C1 segment of cervical spinal cord (tissue), 14 donors: Measurements from ENCODE around the gene HSPA4.
"Not testable (repeated sequence)": the region's sequence is repeated elsewhere in the genome, so short reads cannot be mapped to it uniquely, and the experiment has no call there.

ENCODE experiments used
- DNase-seq, 14 donors: peaks; one replicate each; lab custom pipeline; 2025; lab: John Stamatoyannopoulos, UW

Gene HSPA4

DNA sequence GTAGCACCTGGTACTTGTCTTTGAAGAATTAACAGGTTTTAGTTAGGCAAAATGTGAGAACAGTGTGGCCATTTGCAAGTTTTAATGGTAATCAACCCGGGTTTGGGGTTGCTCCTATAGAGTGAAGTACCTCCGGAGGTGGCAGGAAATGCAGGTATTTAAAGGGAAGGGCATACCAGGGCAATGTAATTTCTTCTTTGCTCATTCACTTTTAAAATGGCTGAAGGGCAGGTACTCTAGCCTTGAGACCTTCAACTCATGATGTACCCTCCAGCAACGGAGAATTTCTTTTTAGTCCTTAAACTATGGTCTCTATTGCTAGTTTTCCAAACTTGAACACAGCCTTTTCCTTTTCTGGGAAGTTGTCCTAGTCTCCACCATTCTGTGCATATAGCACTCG lies 1.3 kb upstream of the HSPA4 start:
- no peak for DNase-seq

DNA sequence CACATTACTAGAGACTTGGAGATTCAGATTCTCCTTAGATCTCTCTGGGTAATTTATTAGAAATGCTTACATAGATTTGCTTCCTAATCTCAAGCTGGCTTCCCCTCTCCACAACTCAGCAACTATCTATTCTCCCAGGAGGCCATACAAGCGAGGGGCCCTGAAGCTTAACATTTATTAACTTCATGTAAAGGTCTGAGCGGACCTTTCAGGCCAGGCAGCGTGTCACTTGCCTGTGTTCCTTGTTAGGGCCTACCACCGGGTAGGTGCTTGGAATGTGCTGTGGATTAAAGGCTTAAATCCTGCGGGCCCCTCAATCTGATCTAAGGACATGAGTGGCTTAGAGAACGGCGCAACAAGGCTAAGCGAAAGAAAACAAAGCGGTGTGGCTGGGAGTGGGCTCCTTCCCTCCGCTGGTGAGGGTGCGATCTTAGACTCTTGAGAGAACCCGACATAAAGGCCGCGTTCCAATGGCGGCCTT lies 712 bp upstream of the HSPA4 start:
- peak in 1 of 14 donors; percentile 41 for DNase-seq

DNA sequence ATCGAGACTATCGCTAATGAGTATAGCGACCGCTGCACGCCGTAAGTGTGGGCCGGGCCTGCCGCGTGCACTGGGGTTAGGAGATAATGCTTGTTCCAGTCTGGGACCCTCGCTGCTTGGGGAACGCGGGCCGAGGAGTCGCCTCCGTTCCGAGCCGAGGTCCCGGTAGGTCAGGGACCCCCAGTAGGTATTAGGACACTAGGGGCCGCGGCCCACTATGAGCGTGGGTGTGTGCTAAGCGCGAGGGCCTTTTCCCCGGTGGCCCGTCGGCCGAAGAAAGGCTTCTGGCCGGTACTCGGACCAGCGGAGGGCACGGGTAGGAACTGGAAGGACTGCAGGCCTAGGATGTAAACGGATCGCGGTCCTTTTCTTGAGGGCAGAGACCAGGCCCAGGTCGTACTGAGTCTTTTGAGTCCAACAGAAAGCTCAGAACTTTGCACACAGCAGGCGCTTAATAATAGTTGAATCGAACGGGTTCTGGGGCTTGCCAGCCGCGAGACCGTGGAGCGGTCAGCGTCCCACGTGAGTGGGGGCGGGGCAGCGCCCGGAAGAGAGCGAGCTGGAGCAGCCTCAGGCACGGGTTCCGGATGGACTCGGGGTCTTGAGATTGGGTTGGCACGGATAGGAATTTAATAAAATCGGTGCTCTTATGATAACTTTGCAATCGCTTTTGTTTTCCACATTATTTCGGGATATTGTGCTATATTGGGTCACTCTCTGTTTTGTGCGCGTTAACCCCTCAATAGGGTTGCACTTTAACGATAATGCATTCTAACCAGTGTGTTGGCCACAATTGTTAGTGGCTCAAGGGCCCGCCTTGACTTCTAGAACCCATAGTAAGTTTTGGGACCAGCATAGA lies 733 bp downstream of the HSPA4 start:
- peak in 10 of 14 donors; percentile 29 to 80 (median 48) for DNase-seq

DNA sequence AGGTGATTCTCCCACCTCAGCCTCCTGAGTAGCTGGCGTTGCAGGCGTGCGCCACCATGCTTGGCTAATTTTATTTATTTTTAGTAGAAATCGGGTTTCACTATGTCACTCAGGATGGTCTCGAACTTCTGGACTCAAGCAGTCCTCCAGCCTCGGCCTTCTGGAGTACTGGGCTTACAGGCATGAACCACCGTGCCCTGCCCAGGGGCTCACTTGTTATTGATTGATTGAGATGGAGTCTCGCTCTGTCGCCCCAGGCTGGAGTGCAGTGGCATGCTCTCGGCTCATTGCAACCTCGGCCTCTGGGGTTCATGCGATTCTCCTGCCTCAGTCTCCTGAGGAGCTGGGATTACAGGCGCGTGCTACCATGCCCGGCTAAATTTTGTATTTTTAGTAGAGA lies 1.6 kb downstream of the HSPA4 start:
- DNase-seq = no peak

DNA sequence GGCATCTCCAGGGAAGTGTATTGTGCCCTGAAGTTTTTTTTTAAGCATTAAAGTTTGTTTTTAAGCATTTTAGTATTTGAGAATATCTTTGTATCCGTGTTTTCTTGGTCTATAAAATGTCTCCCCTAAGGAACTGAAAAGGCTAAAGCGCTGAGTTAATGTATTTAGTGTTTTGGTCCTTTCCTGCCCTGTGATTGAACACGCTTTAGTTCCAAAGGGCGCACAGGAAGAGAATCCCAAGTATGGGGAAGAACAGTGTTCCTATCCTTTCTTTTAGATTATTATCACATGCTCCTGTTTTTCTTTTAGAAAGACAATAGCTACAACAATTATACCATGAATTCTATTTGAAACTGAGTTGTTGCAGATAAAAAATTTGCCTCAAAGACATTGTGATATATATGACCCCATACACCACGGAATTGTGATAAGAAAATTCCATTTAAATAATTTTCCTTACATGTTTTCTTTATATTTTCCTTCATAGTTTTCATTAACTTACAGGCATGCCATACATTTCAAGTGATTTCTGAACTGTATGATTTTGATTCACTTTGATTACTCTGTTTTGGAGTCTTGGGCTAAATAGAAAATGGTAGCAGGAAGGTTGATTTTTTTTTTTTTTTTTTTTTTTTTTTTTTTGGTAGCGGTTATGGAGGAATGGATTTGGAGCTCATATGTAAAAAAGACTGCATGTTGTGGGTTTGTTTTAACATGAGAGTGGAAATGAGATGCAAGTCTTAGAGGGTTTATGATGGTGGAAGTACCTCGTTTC lies 3.1 kb downstream of the HSPA4 start:
- DNase-seq = no peak

DNA sequence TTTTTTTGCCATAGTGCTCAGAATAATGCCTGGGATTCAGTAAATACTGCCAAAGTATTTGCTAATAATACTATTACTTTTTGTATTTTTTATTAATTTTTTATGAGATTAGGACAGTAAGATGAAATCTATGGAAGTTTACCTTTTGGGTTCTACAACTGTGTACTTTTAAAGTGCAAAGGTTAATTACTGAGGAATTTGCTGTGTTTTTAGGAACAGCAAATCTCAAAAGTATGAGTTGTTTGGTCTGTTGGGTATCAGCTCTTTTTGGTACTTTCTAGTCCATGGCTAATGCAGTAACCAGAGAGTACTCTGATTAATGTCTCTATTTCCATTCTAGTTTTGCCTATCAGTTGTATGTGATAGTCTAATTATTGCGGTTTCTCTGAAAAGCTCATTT lies 5.1 kb downstream of the HSPA4 start:
- DNase-seq = no peak

DNA sequence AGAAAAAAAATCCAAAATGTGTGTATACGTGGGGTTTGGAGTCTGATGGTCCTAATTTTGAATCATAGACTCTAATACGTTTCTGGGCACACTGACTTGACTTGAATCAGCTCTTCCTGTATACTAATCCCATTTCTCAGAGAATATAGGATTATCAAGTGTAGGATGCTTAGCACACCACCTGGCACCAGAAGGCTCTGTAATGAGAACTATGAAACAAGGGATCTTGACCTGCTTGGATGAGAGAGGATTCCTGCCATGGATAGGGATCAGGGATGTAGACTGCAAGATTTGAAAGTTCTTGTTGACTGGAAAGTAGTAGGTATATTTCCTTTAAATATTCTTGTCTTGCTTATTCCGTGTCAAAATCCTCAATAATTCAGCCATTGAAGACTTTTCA lies 7.8 kb downstream of the HSPA4 start:
- no peak for DNase-seq

DNA sequence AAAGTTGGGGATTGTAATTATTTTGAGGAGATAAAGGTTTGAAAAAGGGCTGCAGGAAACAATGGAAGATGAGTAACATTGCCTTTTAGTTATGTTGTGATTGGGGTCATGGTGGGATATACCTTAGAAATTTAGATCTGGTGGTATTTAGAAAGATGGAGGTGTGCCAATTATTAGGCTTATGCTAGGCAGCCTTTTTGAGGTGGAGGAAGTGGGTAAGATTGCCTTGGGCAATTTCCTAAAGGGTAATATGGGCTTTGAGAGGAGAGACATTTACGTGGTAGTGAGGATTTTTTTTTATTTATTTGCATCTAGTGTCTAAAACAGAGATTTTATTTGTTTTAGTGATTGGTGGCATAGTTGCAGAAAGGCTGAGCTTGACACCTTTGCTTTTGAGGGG lies 10.5 kb downstream of the HSPA4 start:
- no peak for DNase-seq

DNA sequence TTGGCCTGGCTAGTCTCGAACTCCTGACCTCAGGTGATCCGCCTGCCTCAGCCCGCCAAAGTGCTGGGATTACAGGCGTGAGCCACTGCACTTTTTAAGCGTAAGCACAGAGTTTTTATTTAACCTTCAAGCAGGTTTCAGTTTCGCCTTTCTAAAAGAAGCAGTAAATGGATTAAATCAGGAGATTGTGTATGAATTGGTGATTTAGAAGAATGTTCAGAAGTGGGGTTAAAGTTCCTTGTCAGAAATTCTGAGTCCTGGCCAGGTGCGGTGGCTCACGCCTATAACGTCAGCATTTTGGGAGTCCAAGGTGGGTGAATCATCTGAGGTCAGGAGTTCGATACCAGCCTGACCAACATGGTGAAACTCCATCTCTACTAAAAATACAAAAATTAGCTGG lies 12.2 kb downstream of the HSPA4 start:
- DNase-seq = no peak

DNA sequence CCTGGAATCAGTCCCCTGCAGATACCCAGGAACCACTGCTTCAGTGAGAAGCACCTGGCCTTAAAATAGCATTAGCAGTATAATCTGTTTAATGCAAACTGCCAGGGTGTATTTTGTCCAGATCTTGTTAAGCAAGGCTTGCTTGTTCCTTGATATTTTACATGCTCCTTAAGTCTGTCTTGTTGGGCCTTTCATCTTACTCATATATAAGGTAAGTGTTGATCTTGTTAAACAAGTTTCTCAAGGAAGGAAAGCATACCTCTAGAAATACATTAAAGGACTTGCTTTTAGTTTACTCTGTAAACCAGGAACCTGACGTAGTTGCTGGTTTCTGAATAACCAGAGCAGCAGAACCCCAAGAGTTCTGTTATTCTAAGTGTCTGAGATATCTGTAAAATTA lies 13.7 kb downstream of the HSPA4 start:
- no peak for DNase-seq

DNA sequence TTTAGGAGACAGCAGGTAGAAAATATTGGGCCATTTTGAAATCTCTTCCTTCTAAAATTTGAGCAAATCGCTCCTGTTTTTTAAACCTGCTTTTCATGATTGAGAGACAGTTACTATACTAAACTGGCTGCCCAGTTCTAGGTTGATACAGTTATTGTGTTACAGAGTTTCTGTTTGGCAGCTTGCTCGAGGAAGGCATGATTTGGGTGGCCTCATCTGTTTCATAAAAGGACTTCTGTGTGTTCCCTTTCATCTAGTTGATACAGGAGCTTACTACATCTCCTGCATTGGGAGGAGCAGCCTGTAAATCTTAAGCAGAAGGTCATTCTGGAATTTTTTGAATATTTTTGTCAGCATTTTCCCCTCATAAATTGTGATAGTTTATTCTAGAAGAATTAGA lies 14.2 kb downstream of the HSPA4 start:
- DNase-seq = no peak

DNA sequence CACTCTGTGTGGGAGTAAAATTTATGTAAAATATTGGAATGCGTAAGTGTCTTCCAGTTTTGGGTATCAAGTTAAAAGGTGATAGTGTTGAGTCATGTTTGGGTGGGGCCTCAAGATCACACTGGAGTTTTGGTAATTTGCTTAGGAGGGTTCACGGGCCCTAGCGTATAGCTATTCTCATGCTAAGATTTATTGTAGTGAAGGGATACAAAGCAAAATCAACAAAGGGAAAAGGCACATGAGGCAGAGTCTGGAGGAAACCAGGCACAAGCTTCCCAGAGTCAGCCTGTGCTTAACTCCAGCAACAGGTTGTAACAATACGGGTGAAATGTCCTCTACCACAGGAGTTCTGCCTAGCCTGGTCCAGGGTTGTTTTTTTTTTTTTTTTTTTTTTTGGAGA lies 20.2 kb downstream of the HSPA4 start:
- no peak for DNase-seq

DNA sequence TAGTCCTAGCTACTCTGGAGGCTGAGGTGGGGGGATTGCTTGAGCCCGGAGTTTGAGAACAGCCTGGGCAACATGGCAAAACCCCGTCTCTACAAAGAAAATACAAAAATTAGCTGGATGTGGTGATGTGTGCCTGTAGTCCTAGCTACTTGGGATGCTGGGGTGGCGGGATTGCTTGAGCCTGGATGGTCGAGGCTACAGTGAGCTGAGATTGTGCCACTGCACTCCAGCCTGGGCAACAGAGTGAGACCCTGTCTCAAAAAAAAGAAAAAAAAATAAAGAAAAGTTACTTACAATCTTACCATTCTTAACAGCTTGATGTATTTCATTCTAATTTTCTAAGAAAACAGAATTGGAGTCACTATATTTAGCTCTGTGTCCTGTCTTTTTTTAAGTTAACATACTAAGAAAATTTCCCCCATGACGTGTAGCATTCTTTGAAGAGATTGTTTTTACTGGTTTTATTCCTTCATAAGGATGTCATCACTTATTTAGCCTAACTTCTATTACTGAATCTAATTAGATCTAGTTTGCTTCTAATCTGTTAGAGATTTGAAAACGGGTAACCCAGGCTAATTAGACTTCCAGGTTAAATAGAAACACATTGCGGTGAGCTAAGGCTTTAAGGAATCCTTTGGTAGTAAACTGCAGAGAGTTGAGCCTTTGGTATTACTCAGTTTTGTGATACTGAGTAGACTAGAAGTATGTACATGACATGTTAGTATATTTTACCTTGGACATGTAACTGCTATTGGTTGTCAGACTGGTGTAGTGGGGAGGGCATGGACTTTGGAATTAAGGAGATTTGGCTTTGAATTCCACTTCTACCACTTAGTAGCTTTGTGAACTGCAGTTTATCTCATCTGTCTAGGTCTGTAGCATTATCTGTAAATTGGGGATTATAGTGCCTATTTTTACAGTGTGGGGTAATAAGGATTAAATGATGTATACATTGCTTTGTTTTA lies 24.0 kb downstream of the HSPA4 start:
- no peak for DNase-seq

DNA sequence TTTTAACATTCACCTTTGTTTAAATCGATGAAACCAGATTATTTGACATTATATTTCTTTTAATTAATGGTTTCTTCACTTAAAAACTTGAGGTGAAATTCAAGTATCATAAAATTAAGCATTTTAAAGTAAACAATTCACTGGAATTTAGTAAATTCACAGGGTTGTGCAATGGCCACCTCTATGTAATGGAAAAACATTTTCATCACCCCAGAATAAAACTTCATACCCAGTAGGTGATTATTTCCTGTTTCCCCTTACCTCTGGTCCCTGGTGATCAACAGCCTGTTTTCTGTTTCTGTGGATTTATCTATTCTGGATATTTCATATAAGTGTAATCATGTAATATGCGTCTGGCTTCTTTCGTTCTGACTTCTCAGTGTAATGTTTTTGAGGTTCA lies 27.2 kb downstream of the HSPA4 start:
- no peak for DNase-seq

DNA sequence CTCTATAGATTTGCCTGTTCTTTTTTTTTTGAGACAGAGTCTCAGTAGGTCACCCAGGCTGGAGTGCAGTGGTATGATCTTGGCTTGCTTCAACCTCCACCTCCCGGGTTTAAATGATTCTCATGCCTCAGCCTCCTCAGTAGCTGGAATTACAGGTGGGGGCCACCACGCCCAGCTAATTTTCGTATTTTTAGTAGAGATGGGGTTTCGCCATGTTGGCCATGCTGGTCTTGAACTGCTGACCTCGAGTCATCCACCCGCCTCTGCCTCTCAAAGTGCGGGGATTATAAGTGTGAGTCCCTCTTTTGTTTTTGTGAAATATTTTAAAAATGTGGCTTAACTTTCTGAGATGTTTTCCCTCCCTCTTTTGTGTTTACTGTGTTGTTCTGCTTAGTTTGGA lies 29.2 kb downstream of the HSPA4 start:
- DNase-seq = no peak

DNA sequence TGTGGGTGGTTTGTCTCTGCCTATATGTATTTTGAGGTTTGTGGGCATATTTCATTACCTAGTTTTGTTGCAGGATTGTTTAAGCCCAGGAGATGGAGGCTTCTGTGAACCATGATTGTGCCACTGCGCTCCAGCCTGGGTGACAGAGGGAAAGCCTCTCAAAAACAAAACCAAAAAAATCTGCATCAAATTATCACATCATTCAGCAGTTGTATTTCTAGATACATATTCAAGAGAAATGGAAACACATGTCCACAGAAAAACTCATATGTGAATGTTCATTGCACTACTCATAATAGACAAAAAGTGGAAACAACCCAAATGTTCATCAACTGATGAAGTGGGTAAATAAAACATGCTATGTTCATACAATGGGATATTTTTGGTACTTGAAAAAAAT lies 29.9 kb downstream of the HSPA4 start:
- no peak for DNase-seq

DNA sequence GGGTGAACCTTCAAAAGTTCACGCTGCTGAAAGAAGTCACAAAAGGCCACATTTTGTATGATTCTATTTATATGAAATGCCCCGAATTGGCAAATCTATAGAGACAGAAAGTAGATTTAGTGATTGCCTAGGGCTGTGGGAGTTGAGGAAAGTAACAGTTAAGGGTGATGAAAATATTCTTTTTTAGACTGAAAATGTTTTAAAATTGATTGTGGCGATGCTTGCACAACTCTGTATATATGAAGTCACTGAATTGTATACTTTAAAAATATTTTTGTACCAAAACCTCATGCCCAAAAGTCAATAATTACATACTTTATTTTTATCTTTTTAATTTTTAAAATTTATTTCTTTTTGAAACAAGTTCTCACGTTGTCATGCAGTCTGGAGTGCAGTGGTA lies 30.3 kb downstream of the HSPA4 start:
- no peak for DNase-seq

DNA sequence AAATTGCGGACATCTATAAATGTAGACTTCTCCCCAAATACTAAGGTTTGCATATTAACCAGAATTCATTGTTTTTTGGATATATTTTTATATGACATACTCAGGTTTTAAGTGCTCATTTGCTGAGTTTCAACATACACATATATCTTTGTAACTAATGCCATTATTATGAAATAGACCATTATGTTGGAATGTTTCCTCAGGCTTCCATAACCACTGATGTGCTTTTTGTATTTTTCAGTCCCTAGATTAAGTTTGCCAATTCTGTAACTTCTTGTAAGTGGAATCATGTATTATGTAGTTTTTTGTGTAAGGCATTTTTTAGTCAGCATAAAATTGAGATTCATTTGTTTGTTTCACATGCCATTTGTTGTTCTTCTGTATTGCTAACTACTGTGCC lies 32.1 kb downstream of the HSPA4 start:
- DNase-seq = no peak

DNA sequence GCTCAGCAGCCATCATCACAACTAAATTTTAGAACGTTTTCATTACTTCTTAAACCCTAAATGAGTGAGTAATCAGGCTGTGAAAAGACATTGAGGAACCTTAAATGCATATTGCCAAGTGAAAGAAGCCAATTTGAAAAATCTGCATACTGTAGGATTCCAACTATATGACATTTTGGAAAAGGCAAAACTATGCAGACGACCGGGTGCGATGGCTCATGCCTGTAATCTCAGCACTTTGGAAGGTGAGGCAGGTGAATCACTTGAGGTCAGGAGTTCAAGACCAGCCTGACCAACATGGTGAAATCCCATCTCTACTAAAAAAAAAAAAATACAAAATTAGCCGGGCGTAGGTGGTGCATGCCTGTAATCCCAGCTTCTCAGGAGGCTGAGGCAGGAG lies 33.4 kb downstream of the HSPA4 start:
- not testable (repeated sequence) for DNase-seq

DNA sequence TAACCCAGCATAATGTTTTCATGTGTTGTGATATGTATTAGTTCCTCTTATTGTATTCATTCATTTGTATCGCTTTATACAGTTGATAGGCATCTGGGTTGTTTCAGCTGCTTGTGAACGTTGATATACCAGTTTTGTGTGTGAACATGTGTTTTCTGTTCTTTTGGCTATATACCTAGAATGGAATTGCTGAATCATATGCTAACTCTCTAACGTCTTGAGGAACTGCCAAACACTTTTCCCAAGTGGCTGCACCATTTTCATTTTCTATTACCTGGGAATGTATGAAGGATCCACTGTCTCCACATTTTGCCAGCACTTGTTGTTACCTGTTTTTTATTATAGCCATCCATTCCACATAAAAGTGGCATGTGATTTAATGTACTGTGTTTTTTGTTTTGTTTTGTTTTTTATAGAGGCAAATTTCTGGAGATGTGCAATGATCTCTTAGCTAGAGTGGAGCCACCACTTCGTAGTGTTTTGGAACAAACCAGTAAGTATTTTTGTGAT lies 34.6 kb downstream of the HSPA4 start:
- DNase-seq = no peak

DNA sequence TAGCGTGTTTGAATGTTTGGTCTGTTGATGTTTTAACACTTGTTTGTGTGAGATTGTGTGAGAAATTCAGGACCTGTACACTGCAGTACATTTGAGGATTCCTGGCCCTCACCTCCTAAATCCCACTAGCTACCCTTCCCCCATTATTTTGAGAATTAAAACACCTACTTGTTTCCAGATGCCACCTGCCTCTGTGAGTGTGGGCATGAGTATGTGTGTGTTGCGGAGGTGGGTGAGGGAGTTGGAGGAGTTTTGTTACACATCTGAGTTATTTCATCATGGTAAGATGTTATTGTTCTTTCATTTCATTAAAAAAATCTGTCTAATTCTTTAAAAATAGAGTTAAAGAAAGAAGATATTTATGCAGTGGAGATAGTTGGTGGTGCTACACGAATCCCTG lies 36.3 kb downstream of the HSPA4 start:
- no peak for DNase-seq

DNA sequence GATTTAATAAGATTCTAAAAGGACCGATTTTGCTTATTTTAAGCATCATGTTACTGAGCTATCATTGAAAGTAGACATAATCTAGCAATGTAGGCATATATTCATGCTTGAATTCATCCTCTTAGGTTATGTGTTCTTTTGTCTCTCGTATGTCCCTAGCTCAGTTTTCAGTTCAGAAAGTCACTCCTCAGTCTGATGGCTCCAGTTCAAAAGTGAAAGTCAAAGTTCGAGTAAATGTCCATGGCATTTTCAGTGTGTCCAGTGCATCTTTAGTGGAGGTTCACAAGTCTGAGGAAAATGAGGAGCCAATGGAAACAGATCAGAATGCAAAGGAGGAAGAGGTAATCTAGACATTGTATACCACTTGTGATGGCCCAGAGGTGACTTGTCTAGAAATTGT lies 39.2 kb downstream of the HSPA4 start:
- DNase-seq = no peak
